DLD1 (cell line): ENCODE results near the gene PTPRJ.
"Not testable (repeated sequence)": the region's sequence is repeated elsewhere in the genome, so short reads cannot be mapped to it uniquely, and the experiment has no call there.

Source experiments
- in situ Hi-C: cut with HindIII; loops from 2 replicates; pipeline ENCODE4 v1.10.0; 2017; ENCODE audit warnings: low sequenced_read_pairs

The PTPRJ gene

GRCh38 chr11:48138222-48138621, 157.9 kb downstream of the PTPRJ start:
- in situ Hi-C loops, result no loop called here

- in situ Hi-C loops, result not testable (repeated sequence)
Observed at GRCh38 chr11:48139896-48140295, 159.5 kb downstream of the PTPRJ start.

- in situ Hi-C loops, result no loop called here
Observed at GRCh38 chr11:48141475-48142122, 161.2 kb downstream of the PTPRJ start.

- in situ Hi-C loops, result no loop called here
Observed at GRCh38 chr11:48142889-48143288, 162.5 kb downstream of the PTPRJ start.

- in situ Hi-C loops, result no loop called here
Observed at GRCh38 chr11:48148749-48149148, 168.4 kb downstream of the PTPRJ start.

GRCh38 chr11:48150213-48150612, 169.9 kb downstream of the PTPRJ start:
- in situ Hi-C loops, result no loop called here

- in situ Hi-C loops, result no loop called here
Observed at GRCh38 chr11:48154151-48154550, 173.8 kb downstream of the PTPRJ start.

- in situ Hi-C loops, result no loop called here
Observed at GRCh38 chr11:48161951-48162884, 181.9 kb downstream of the PTPRJ start.

GRCh38 chr11:48162885-48163268, 182.5 kb downstream of the PTPRJ start:
- in situ Hi-C loops, result no loop called here

- in situ Hi-C loops, result no loop called here
Observed at GRCh38 chr11:48163360-48164100, 183.2 kb downstream of the PTPRJ start.

GRCh38 chr11:48164836-48165235, 184.5 kb downstream of the PTPRJ start:
- in situ Hi-C loops, result no loop called here

GRCh38 chr11:48165426-48165825, 185.1 kb downstream of the PTPRJ start:
- in situ Hi-C loops, result no loop called here

GRCh38 chr11:48167380-48167779, 187.0 kb downstream of the PTPRJ start:
- in situ Hi-C loops, result no loop called here

- in situ Hi-C loops, result no loop called here
Observed at GRCh38 chr11:48168815-48169214, 188.5 kb downstream of the PTPRJ start.

GRCh38 chr11:48169259-48169658, 188.9 kb downstream of the PTPRJ start:
- in situ Hi-C loops, result no loop called here

GRCh38 chr11:48169717-48170116, 189.4 kb downstream of the PTPRJ start:
- in situ Hi-C loops, result no loop called here

GRCh38 chr11:48170241-48171233, 190.2 kb downstream of the PTPRJ start:
- in situ Hi-C loops, result no loop called here

- in situ Hi-C loops, result no loop called here
Observed at GRCh38 chr11:48172818-48173609, 192.7 kb downstream of the PTPRJ start.

- in situ Hi-C loops, result no loop called here
Observed at GRCh38 chr11:48177661-48178060, 197.3 kb downstream of the PTPRJ start.
